HepG2 (cell line): ENCODE measurements around the gene BANK1. TPM values are rescaled to one million over a fixed set of nuclear protein-coding genes. Genes with fewer than 3 reads are reported as not detected.

Experiments
- ATAC-seq: fragments of 200-7000 bp; cut with Tn5 transposase; 3 replicates; pipeline ENCODE4 v1.9.1; 2020; ENCODE audit warnings: mild to moderate bottlenecking, moderate library complexity
- BruUV-seq: library from RNA; stranded (reverse); fragments of 400-500 nt; replicated peaks from 2 replicates; lab custom pipeline; 2021; lab: Mats Ljungman, UMichigan
- CTCF ChIA-PET: fragments of 300-600 bp; formaldehyde crosslinking; extraction: SDS; loops from one replicate; lab custom pipeline; 2021; ENCODE audit warnings: low total read pairs, inconsistent platforms, low intra/inter-chr PET ratio; lab: Yijun Ruan, JAX
- POLR2A ChIA-PET: fragments of 350-600 bp; sonication (Branson Sonifier 250); formaldehyde crosslinking; loops from one replicate; lab custom pipeline; 2020; ENCODE audit warnings: antibody characterized with exemption, inconsistent platforms; lab: Yijun Ruan, JAX
- DNase-seq: peaks from one replicate; pipeline ENCODE4 v3.0.0-alpha.2; 2015; ENCODE audit warnings: low spot score
- FAIRE-seq: peaks from 3 replicates; lab custom pipeline; 2011; peaks lifted over from hg19 to GRCh38; lab: Jason Lieb, UNC
- H2AFZ ChIP-seq: one replicate; pipeline ENCODE4 v1.6.1; 2011; ENCODE audit warnings: low read length, inconsistent platforms
- H3K27ac ChIP-seq: fragments of 300-600 bp; 3 replicates; pipeline ENCODE4 v1.8.0; 2011; ENCODE audit warnings: mixed run types, mild to moderate bottlenecking, mixed read lengths, low read length, inconsistent platforms; ENCODE audit not compliant: insufficient read depth; ENCODE audit errors: extremely low read length
- H3K27me3 ChIP-seq, 2 experiments: fragments of 200-600 bp in 1 of 2; 2 replicates in 1 of 2; 3 replicates in 1 of 2; pipeline versions ENCODE4 v1.6.0 to v1.8.0; 2011; ENCODE audit warnings: low read length in 2 of 2, mild to moderate bottlenecking in 2 of 2, moderate library complexity in 2 of 2, inconsistent platforms in 1 of 2; ENCODE audit not compliant: insufficient read depth in 2 of 2, control insufficient read depth in 1 of 2
- H3K36me3 ChIP-seq, 2 experiments: fragments of 200-600 bp in 1 of 2; replicated peaks in 1 of 2; 2 replicates in 1 of 2; 3 replicates in 1 of 2; pipeline versions ENCODE4 v1.5.1 to v1.8.0; 2011; ENCODE audit warnings: low read length in 2 of 2, inconsistent platforms in 1 of 2; ENCODE audit not compliant: insufficient read depth in 2 of 2, control insufficient read depth in 1 of 2
- H3K4me1 ChIP-seq: 2 replicates; pipeline ENCODE4 v1.5.1; 2012; ENCODE audit warnings: low read length, inconsistent platforms; ENCODE audit not compliant: insufficient read depth
- H3K4me2 ChIP-seq: 2 replicates; pipeline ENCODE4 v1.6.0; 2011; ENCODE audit warnings: low read depth, low read length, inconsistent platforms
- H3K4me3 ChIP-seq, 3 experiments: fragments of 200-600 bp in 1 of 3; sonication (generic), shearing (Covaris generic) in 1 of 3; replicated peaks in 1 of 3; 2 replicates each; pipeline ENCODE4 v1.5.1; 2011 to 2016; ENCODE audit warnings: low read length in 3 of 3, inconsistent platforms in 2 of 3, low read depth in 2 of 3, mild to moderate bottlenecking in 2 of 3, control low read depth in 1 of 3, mixed read lengths in 1 of 3; ENCODE audit not compliant: insufficient read depth in 1 of 3
- H3K79me2 ChIP-seq: one replicate; pipeline ENCODE4 v1.6.1; 2011; ENCODE audit warnings: low read length, inconsistent platforms; ENCODE audit not compliant: insufficient read depth
- H3K9ac ChIP-seq: 2 replicates; pipeline ENCODE4 v1.6.0; 2011; ENCODE audit warnings: mild to moderate bottlenecking, low read depth, low read length, inconsistent platforms; ENCODE audit not compliant: insufficient read depth
- H3K9me3 ChIP-seq: 2 replicates; pipeline ENCODE4 v1.5.1; 2012; ENCODE audit warnings: mild to moderate bottlenecking, low read length
- H4K20me1 ChIP-seq: 2 replicates; pipeline ENCODE4 v1.6.0; 2011; ENCODE audit warnings: inconsistent platforms, mild to moderate bottlenecking, low read length, moderate library complexity; ENCODE audit not compliant: insufficient read depth
- DR1 ChIP-seq: sonication (generic); formaldehyde crosslinking; IDR thresholded peaks from 2 replicates; pipeline ENCODE4 v1.8.0; 2021; ENCODE audit warnings: mild to moderate bottlenecking, missing genetic modification reagents, inconsistent platforms
- EED ChIP-seq: sonication (generic); formaldehyde crosslinking; IDR thresholded peaks from 2 replicates; pipeline ENCODE4 v1.5.0; 2020; ENCODE audit warnings: mild to moderate bottlenecking, missing genetic modification reagents
- FIP1L1 ChIP-seq: fragments of 200-400 bp; formaldehyde crosslinking; IDR thresholded peaks from 2 replicates; pipeline ENCODE4 v1.6.1; 2018; ENCODE audit warnings: low read depth, mild to moderate bottlenecking, low read length, moderate library complexity, borderline replicate concordance; ENCODE audit not compliant: insufficient read depth
- HDAC6 ChIP-seq: fragments of 200-600 bp; sonication (generic); IDR thresholded peaks from 2 replicates; pipeline ENCODE4 v1.7.0; 2017; ENCODE audit warnings: mild to moderate bottlenecking, antibody characterized with exemption, low read length, low read depth
- HMG20B ChIP-seq: conservative IDR thresholded peaks from 2 replicates; pipeline ENCODE4 v1.6.1; 2016; ENCODE audit warnings: missing genetic modification reagents, missing compliant biosample characterization
- JUN ChIP-seq: sonication (generic); formaldehyde crosslinking; IDR thresholded peaks from 2 replicates; pipeline ENCODE4 v1.4.0; 2020; ENCODE audit warnings: mild to moderate bottlenecking, missing genetic modification reagents
- MAFK ChIP-seq, 2 experiments: IDR thresholded peaks in 1 of 2; conservative IDR thresholded peaks in 1 of 2; 2 replicates each; pipeline ENCODE4 v1.6.1; 2011; ENCODE audit warnings: improper control_type of control experiment in 2 of 2, low read length in 2 of 2
- NFE2 ChIP-seq: sonication (generic); formaldehyde crosslinking; IDR thresholded peaks from 2 replicates; pipeline ENCODE4 v1.4.0; 2020; ENCODE audit warnings: missing genetic modification reagents
- SPEN ChIP-seq: sonication (generic); formaldehyde crosslinking; IDR thresholded peaks from 2 replicates; pipeline ENCODE4 v1.5.1; 2020; ENCODE audit warnings: low read depth, mild to moderate bottlenecking, missing genetic modification reagents
- TSC22D2 ChIP-seq: sonication (generic); formaldehyde crosslinking; IDR thresholded peaks from 2 replicates; pipeline ENCODE4 v1.5.1; 2020; ENCODE audit warnings: missing genetic modification reagents, mild to moderate bottlenecking, borderline replicate concordance
- ZNF234 ChIP-seq: sonication (generic); formaldehyde crosslinking; conservative IDR thresholded peaks from 2 replicates; pipeline ENCODE4 v1.5.1; 2020; ENCODE audit warnings: mild to moderate bottlenecking, missing genetic modification reagents
- ZNF460 ChIP-seq: sonication (generic); formaldehyde crosslinking; IDR thresholded peaks from 2 replicates; pipeline ENCODE4 v1.5.1; 2020; ENCODE audit warnings: missing genetic modification reagents, mild to moderate bottlenecking, borderline replicate concordance
- ZNF619 ChIP-seq: sonication (generic); formaldehyde crosslinking; IDR thresholded peaks from 2 replicates; pipeline ENCODE4 v1.4.0; 2020; ENCODE audit warnings: mild to moderate bottlenecking, missing genetic modification reagents
- ZNF737 ChIP-seq: sonication (generic); formaldehyde crosslinking; IDR thresholded peaks from 2 replicates; pipeline ENCODE4 v1.5.0; 2020; ENCODE audit warnings: missing genetic modification reagents, mild to moderate bottlenecking, borderline replicate concordance
- in situ Hi-C: cut with HindIII; loops from 2 replicates; pipeline ENCODE4 v1.10.0; 2017; ENCODE audit warnings: low pct_unique_long_range_greater_than_20kb; ENCODE audit not compliant: extremely low pct_ligation_motif_present
- intact Hi-C: fragments of 100-400 bp; cut with micrococcal nuclease; formaldehyde crosslinking; loops from one replicate; pipeline ENCODE4 v1.10.0; 2022; ENCODE audit not compliant: unreplicated experiment
- polyA plus RNA-seq, 8 experiments: library from polyadenylated mRNA; depleted of rRNA in 3 of 8; stranded (reverse) in 7 of 8; unstranded in 1 of 8; fragments of >200 nt; fragmentation: Illumina TruSeq in 4 of 8; extraction: Trizol in 4 of 8; gene quantifications; 2 replicates each; pipeline versions ENCODE4 v1.2.1 to v1.2.3, GENCODE V29; 2011 to 2016; ENCODE audit warnings: low read depth in 4 of 8, missing spikeins in 1 of 8, mixed read lengths in 1 of 8; ENCODE audit not compliant: insufficient read depth in 1 of 8
- total RNA-seq, 5 experiments: library from RNA; depleted of rRNA; stranded (reverse); fragments of >200 nt; fragmentation: Illumina TruSeq; extraction: Trizol; gene quantifications; 2 replicates each; pipeline ENCODE4 v1.2.3, GENCODE V29; 2016; ENCODE audit warnings: low read depth in 1 of 5

BANK1 gene
- total and polyA plus RNA-seq, 2 of the 13 experiments (the other 11 are each of a cell fraction or from before 2014, with no cell fraction given), result 0.15 TPM; not detected in 1

DNA sequence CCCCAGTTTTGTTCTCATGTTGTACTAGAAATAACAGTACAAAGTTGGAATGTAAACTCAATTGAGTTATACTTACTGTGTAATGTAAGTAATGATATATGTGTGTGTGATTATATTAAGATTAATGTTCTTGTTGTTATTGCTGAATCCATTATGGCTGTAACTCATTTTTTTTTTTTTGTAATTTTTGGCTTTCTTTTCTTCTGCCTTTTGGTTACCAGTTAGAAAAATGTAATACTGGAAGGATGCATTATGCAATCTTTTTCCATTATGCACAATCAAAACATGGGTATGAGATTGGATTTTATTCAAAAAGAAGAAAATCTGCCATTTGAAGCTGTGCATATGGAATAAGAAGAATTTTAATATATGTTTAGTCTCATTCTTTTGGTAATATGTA, 34.0 kb downstream of the BANK1 start:
- no peak overlapping the region for H2AFZ ChIP-seq
- H3K79me2 ChIP-seq, result no peaks in the 10 kb centered on the region
- H3K27ac ChIP-seq, result no peak overlapping the region
- no peaks in the 10 kb centered on the region for H4K20me1 ChIP-seq
- H3K4me2 ChIP-seq, result no peak overlapping the region
- TF ChIP-seq JUN (no peak), MAFK (conservative IDR thresholded peaks at IDR 0.05 in 1 of 2, IDR thresholded peaks at IDR 0.05 in 1 of 2; ENCODE audit: low read length in 2 of 2) (no peak), TSC22D2 (CRISPR knock-in tag) (no peak), HDAC6 (no peak), ZNF619 (CRISPR knock-in tag) (no peak), FIP1L1 (no peak), ZNF737 (CRISPR knock-in tag) (no peak), NFE2 (CRISPR knock-in tag) (no peak), ZNF460 (CRISPR knock-in tag) (no peak), SPEN (CRISPR knock-in tag) (no peak), DR1 (CRISPR knock-in tag) (no peak), EED (CRISPR knock-in tag) (no peak), HMG20B (CRISPR knock-in tag) (no peak), ZNF234 (CRISPR knock-in tag) (no peak)
- TF ChIP-seq, all 625 proteins: peak for 0
- in situ Hi-C loops, result no loop called here
- no peaks in the 10 kb centered on the region for H3K27me3 ChIP-seq
- ChIA-PET POLR2A (no interaction called here), CTCF (no interaction called here)
- H3K9me3 ChIP-seq, result no peaks in the 10 kb centered on the region
- H3K4me1 ChIP-seq, result no peaks in the 10 kb centered on the region
- no TSS peak for BruUV-seq
- intact Hi-C loops, result no loop called here
- ATAC-seq (no peak), DNase-seq (no peak), FAIRE-seq (no peak)
- no peak overlapping the region for H3K9ac ChIP-seq
- no peaks in the 10 kb centered on the region for H3K36me3 ChIP-seq
- no peak overlapping the region for H3K4me3 ChIP-seq
